Suprapubic skin (tissue), 4 donors: ENCODE data around the gene ANKRD11.

Experiments
- POLR2A ChIP-seq, 2 donors: fragments of 450-650 bp; IDR thresholded peaks; one replicate each; pipeline ENCODE4 v1.6.1; 2017; ENCODE audit warnings: antibody characterized with exemption in 2 of 2, mild to moderate bottlenecking in 2 of 2, moderate library complexity in 2 of 2
- POLR2AphosphoS5 ChIP-seq, 3 donors: sonication (generic); formaldehyde crosslinking; IDR thresholded peaks; one replicate each; pipeline ENCODE4 v1.6.1; 2017; ENCODE audit warnings: antibody characterized with exemption in 3 of 3
- TF ChIP-seq, protein P1 (sequence below), 2 donors: fragments of 200-600 bp in 1 of 2; fragments of 450-650 bp in 1 of 2; sonication (generic) in 1 of 2; IDR thresholded peaks; one replicate each; pipeline ENCODE4 v1.5.1; 2016 to 2019; ENCODE audit warnings: antibody characterized with exemption in 2 of 2, mild to moderate bottlenecking in 1 of 2, moderate library complexity in 1 of 2

DNA sequence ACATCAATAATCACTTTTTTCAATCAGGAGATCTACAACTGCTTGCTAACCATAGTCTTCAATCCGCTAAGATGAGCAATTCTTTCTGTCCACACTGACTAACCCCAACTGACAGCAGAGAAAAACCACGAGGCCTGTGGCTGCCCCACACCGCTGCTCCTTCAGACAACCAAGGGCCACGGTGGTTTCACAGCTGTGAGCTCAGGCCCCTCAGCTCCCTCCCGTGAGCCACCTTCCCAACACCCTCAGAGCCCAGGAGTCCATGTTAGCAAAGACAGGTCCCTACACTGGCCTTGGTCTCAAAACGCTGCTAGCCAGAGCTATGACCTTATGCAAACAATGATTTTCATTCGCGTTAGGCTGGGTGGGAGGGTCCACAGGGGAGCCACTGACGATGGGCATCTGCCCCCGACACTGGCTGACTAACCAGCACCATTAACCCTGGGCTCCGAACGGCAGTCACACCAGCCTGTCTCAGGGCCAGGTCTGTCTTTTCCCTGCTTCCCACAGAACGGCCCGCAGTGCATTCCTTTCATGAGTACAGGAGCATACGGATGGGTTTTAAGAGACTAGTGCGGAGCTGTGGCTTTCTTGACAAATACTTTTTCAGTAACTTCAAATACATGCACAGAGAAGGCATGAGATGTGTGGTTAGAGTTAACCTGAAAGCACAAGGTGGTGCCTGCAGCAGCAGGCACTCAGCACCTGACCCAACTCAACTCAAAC, 67.3 kb downstream of the ANKRD11 start:
- TF ChIP-seq, protein P1, sequence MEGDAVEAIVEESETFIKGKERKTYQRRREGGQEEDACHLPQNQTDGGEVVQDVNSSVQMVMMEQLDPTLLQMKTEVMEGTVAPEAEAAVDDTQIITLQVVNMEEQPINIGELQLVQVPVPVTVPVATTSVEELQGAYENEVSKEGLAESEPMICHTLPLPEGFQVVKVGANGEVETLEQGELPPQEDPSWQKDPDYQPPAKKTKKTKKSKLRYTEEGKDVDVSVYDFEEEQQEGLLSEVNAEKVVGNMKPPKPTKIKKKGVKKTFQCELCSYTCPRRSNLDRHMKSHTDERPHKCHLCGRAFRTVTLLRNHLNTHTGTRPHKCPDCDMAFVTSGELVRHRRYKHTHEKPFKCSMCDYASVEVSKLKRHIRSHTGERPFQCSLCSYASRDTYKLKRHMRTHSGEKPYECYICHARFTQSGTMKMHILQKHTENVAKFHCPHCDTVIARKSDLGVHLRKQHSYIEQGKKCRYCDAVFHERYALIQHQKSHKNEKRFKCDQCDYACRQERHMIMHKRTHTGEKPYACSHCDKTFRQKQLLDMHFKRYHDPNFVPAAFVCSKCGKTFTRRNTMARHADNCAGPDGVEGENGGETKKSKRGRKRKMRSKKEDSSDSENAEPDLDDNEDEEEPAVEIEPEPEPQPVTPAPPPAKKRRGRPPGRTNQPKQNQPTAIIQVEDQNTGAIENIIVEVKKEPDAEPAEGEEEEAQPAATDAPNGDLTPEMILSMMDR (IDR thresholded peaks at IDR 0.05), result no peak
- TF ChIP-seq POLR2AphosphoS5 (IDR thresholded peaks at IDR 0.05) (no peak), POLR2A (IDR thresholded peaks at IDR 0.05) (no peak)
